ENCODE data around the gene KLHL2.

KLHL2 gene

GRCh38 chr4:165288226-165288625, 80.9 kb downstream of the KLHL2 start:
- in situ Hi-C loops (cut with MboI; ENCODE audit: low sequenced_read_pairs), result no loop called here

- in situ Hi-C loops (cut with MboI; ENCODE audit: low sequenced_read_pairs), result no loop called here
Measured at GRCh38 chr4:165288639-165289422, 81.5 kb downstream of the KLHL2 start.

GRCh38 chr4:165289423-165289785, 82.0 kb downstream of the KLHL2 start:
- in situ Hi-C loops (cut with MboI; ENCODE audit: low sequenced_read_pairs), result no loop called here

- in situ Hi-C loops (cut with MboI; ENCODE audit: low sequenced_read_pairs), result no loop called here
Measured at GRCh38 chr4:165293061-165293460, 85.7 kb downstream of the KLHL2 start.

- in situ Hi-C loops (cut with MboI; ENCODE audit: low sequenced_read_pairs), result no loop called here
Measured at GRCh38 chr4:165293927-165294649, 86.7 kb downstream of the KLHL2 start.

GRCh38 chr4:165294907-165295306, 87.5 kb downstream of the KLHL2 start:
- in situ Hi-C loops (cut with MboI; ENCODE audit: low sequenced_read_pairs), result no loop called here

- in situ Hi-C loops (cut with MboI; ENCODE audit: low sequenced_read_pairs), result no loop called here
Measured at GRCh38 chr4:165297626-165298025, 90.3 kb downstream of the KLHL2 start.

- in situ Hi-C loops (cut with MboI; ENCODE audit: low sequenced_read_pairs), result no loop called here
Measured at GRCh38 chr4:165299399-165300060, 92.2 kb downstream of the KLHL2 start.

- in situ Hi-C loops (cut with MboI; ENCODE audit: low sequenced_read_pairs), result no loop called here
Measured at GRCh38 chr4:165301833-165302232, 94.5 kb downstream of the KLHL2 start.

GRCh38 chr4:165302658-165303057, 95.3 kb downstream of the KLHL2 start:
- in situ Hi-C loops (cut with MboI; ENCODE audit: low sequenced_read_pairs), result no loop called here

GRCh38 chr4:165308166-165308565, 100.8 kb downstream of the KLHL2 start:
- in situ Hi-C loops (cut with MboI; ENCODE audit: low sequenced_read_pairs), result no loop called here

GRCh38 chr4:165308606-165309005, 101.2 kb downstream of the KLHL2 start:
- in situ Hi-C loops (cut with MboI; ENCODE audit: low sequenced_read_pairs), result no loop called here

- in situ Hi-C loops (cut with MboI; ENCODE audit: low sequenced_read_pairs), result no loop called here
Measured at GRCh38 chr4:165309456-165309855, 102.1 kb downstream of the KLHL2 start.

GRCh38 chr4:165312506-165312905, 105.1 kb downstream of the KLHL2 start:
- in situ Hi-C loops (cut with MboI; ENCODE audit: low sequenced_read_pairs), result no loop called here

- in situ Hi-C loops (cut with MboI; ENCODE audit: low sequenced_read_pairs), result no loop called here
Measured at GRCh38 chr4:165319030-165319429, 111.7 kb downstream of the KLHL2 start.

- in situ Hi-C loops (cut with MboI; ENCODE audit: low sequenced_read_pairs), result no loop called here
Measured at GRCh38 chr4:165319509-165319908, 112.1 kb downstream of the KLHL2 start.

- in situ Hi-C loops (cut with MboI; ENCODE audit: low sequenced_read_pairs), result no loop called here
Measured at GRCh38 chr4:165324236-165324917, 117.0 kb downstream of the KLHL2 start.

- in situ Hi-C loops (cut with MboI; ENCODE audit: low sequenced_read_pairs), result no loop called here
Measured at GRCh38 chr4:165324918-165325304, 117.5 kb downstream of the KLHL2 start.

- in situ Hi-C loops (cut with MboI; ENCODE audit: low sequenced_read_pairs), result no loop called here
Measured at GRCh38 chr4:165325732-165326512, 118.6 kb downstream of the KLHL2 start.

GRCh38 chr4:165326831-165327210, 119.5 kb downstream of the KLHL2 start:
- in situ Hi-C loops (cut with MboI; ENCODE audit: low sequenced_read_pairs), result no loop called here
